HepG2 (cell line): Measurements from ENCODE around the gene PTGIR. TPM values are rescaled to one million over a fixed set of nuclear protein-coding genes. Genes with fewer than 3 reads are reported as not detected.

Experiments used
- ATAC-seq: fragments of 200-7000 bp; cut with Tn5 transposase; 3 replicates; pipeline ENCODE4 v1.9.1; 2020; ENCODE audit warnings: mild to moderate bottlenecking, moderate library complexity
- BruUV-seq: library from RNA; stranded (reverse); fragments of 400-500 nt; replicated peaks from 2 replicates; lab custom pipeline; 2021; lab: Mats Ljungman, UMichigan
- CTCF ChIA-PET: fragments of 300-600 bp; formaldehyde crosslinking; extraction: SDS; loops from one replicate; lab custom pipeline; 2021; ENCODE audit warnings: low total read pairs, inconsistent platforms, low intra/inter-chr PET ratio; lab: Yijun Ruan, JAX
- POLR2A ChIA-PET: fragments of 350-600 bp; sonication (Branson Sonifier 250); formaldehyde crosslinking; loops from one replicate; lab custom pipeline; 2020; ENCODE audit warnings: antibody characterized with exemption, inconsistent platforms; lab: Yijun Ruan, JAX
- DNase-seq: peaks from one replicate; pipeline ENCODE4 v3.0.0-alpha.2; 2015; ENCODE audit warnings: low spot score
- FAIRE-seq: peaks from 3 replicates; lab custom pipeline; 2011; peaks lifted over from hg19 to GRCh38; lab: Jason Lieb, UNC
- H2AFZ ChIP-seq: one replicate; pipeline ENCODE4 v1.6.1; 2011; ENCODE audit warnings: low read length, inconsistent platforms
- H3K27ac ChIP-seq: fragments of 300-600 bp; 3 replicates; pipeline ENCODE4 v1.8.0; 2011; ENCODE audit warnings: mixed run types, mild to moderate bottlenecking, mixed read lengths, low read length, inconsistent platforms; ENCODE audit not compliant: insufficient read depth; ENCODE audit errors: extremely low read length
- H3K27me3 ChIP-seq, 2 experiments: fragments of 200-600 bp in 1 of 2; 2 replicates in 1 of 2; 3 replicates in 1 of 2; pipeline versions ENCODE4 v1.6.0 to v1.8.0; 2011; ENCODE audit warnings: low read length in 2 of 2, mild to moderate bottlenecking in 2 of 2, moderate library complexity in 2 of 2, inconsistent platforms in 1 of 2; ENCODE audit not compliant: insufficient read depth in 2 of 2, control insufficient read depth in 1 of 2
- H3K36me3 ChIP-seq, 2 experiments: fragments of 200-600 bp in 1 of 2; replicated peaks in 1 of 2; 2 replicates in 1 of 2; 3 replicates in 1 of 2; pipeline versions ENCODE4 v1.5.1 to v1.8.0; 2011; ENCODE audit warnings: low read length in 2 of 2, inconsistent platforms in 1 of 2; ENCODE audit not compliant: insufficient read depth in 2 of 2, control insufficient read depth in 1 of 2
- H3K4me1 ChIP-seq: 2 replicates; pipeline ENCODE4 v1.5.1; 2012; ENCODE audit warnings: low read length, inconsistent platforms; ENCODE audit not compliant: insufficient read depth
- H3K4me2 ChIP-seq: 2 replicates; pipeline ENCODE4 v1.6.0; 2011; ENCODE audit warnings: low read depth, low read length, inconsistent platforms
- H3K4me3 ChIP-seq, 3 experiments: fragments of 200-600 bp in 1 of 3; sonication (generic), shearing (Covaris generic) in 1 of 3; replicated peaks in 1 of 3; 2 replicates each; pipeline ENCODE4 v1.5.1; 2011 to 2016; ENCODE audit warnings: low read length in 3 of 3, inconsistent platforms in 2 of 3, low read depth in 2 of 3, mild to moderate bottlenecking in 2 of 3, control low read depth in 1 of 3, mixed read lengths in 1 of 3; ENCODE audit not compliant: insufficient read depth in 1 of 3
- H3K79me2 ChIP-seq: one replicate; pipeline ENCODE4 v1.6.1; 2011; ENCODE audit warnings: low read length, inconsistent platforms; ENCODE audit not compliant: insufficient read depth
- H3K9ac ChIP-seq: 2 replicates; pipeline ENCODE4 v1.6.0; 2011; ENCODE audit warnings: mild to moderate bottlenecking, low read depth, low read length, inconsistent platforms; ENCODE audit not compliant: insufficient read depth
- H3K9me3 ChIP-seq: 2 replicates; pipeline ENCODE4 v1.5.1; 2012; ENCODE audit warnings: mild to moderate bottlenecking, low read length
- H4K20me1 ChIP-seq: 2 replicates; pipeline ENCODE4 v1.6.0; 2011; ENCODE audit warnings: inconsistent platforms, mild to moderate bottlenecking, low read length, moderate library complexity; ENCODE audit not compliant: insufficient read depth
- DR1 ChIP-seq: sonication (generic); formaldehyde crosslinking; IDR thresholded peaks from 2 replicates; pipeline ENCODE4 v1.8.0; 2021; ENCODE audit warnings: mild to moderate bottlenecking, missing genetic modification reagents, inconsistent platforms
- ELK4 ChIP-seq: sonication (generic); formaldehyde crosslinking; IDR thresholded peaks from 2 replicates; pipeline ENCODE4 v1.9.0; 2021; ENCODE audit warnings: missing genetic modification reagents, borderline replicate concordance
- NR2F1 ChIP-seq, 2 experiments: fragments of 450-650 bp in 1 of 2; formaldehyde crosslinking in 1 of 2; IDR thresholded peaks; 2 replicates each; pipeline versions ENCODE4 v1.5.0 to v1.6.1; 2016 to 2020; ENCODE audit warnings: mild to moderate bottlenecking in 1 of 2, missing compliant biosample characterization in 1 of 2, missing genetic modification reagents in 1 of 2, moderate library complexity in 1 of 2
- PRDM4 ChIP-seq: sonication (generic); formaldehyde crosslinking; IDR thresholded peaks from 2 replicates; pipeline ENCODE4 v1.9.0; 2021; ENCODE audit warnings: missing genetic modification reagents, borderline replicate concordance
- ZNF768 ChIP-seq: sonication (generic); formaldehyde crosslinking; IDR thresholded peaks from 2 replicates; pipeline ENCODE4 v1.4.0; 2020; ENCODE audit warnings: missing genetic modification reagents
- WGBS: methylation state at CpG from one replicate; pipeline ENCODE4 v1.1.6; 2017; ENCODE audit warnings: low lambda C conversion rate; 5-methylcytosine and 5-hydroxymethylcytosine counted together
- in situ Hi-C: cut with HindIII; loops from 2 replicates; pipeline ENCODE4 v1.10.0; 2017; ENCODE audit warnings: low pct_unique_long_range_greater_than_20kb; ENCODE audit not compliant: extremely low pct_ligation_motif_present
- intact Hi-C: fragments of 100-400 bp; cut with micrococcal nuclease; formaldehyde crosslinking; loops from one replicate; pipeline ENCODE4 v1.10.0; 2022; ENCODE audit not compliant: unreplicated experiment
- polyA plus RNA-seq, 8 experiments: library from polyadenylated mRNA; depleted of rRNA in 3 of 8; stranded (reverse) in 7 of 8; unstranded in 1 of 8; fragments of >200 nt; fragmentation: Illumina TruSeq in 4 of 8; extraction: Trizol in 4 of 8; gene quantifications; 2 replicates each; pipeline versions ENCODE4 v1.2.1 to v1.2.3, GENCODE V29; 2011 to 2016; ENCODE audit warnings: low read depth in 4 of 8, missing spikeins in 1 of 8, mixed read lengths in 1 of 8; ENCODE audit not compliant: insufficient read depth in 1 of 8
- total RNA-seq, 5 experiments: library from RNA; depleted of rRNA; stranded (reverse); fragments of >200 nt; fragmentation: Illumina TruSeq; extraction: Trizol; gene quantifications; 2 replicates each; pipeline ENCODE4 v1.2.3, GENCODE V29; 2016; ENCODE audit warnings: low read depth in 1 of 5

PTGIR gene
- total and polyA plus RNA-seq, 2 of the 13 experiments (the other 11 are each of a cell fraction or from before 2014, with no cell fraction given), result not detected

- ATAC-seq, result no peak
- Histone ChIP-seq H3K27ac (no peak overlapping the region), H3K36me3 (no peaks in the 10 kb centered on the region), H3K4me3 (no peak overlapping the region), H2AFZ (no peak overlapping the region), H3K27me3 (no peaks in the 10 kb centered on the region), H4K20me1 (no peaks in the 10 kb centered on the region), H3K79me2 (no peaks in the 10 kb centered on the region), H3K4me2 (no peak overlapping the region), H3K4me1 (0 out of 2 replicates have a peak, but pooled peaks cover under 1% of the 10 kb centered on the region), H3K9ac (no peak overlapping the region), H3K9me3 (no peaks in the 10 kb centered on the region)
- TF ChIP-seq NR2F1 (CRISPR knock-in tag; IDR thresholded peaks at IDR 0.05), result no peak
- no peak for TF ChIP-seq ZNF768 (CRISPR knock-in tag)
- TF ChIP-seq ELK4 (CRISPR knock-in tag), result no peak
- no peak for TF ChIP-seq DR1 (CRISPR knock-in tag)
- TF ChIP-seq PRDM4, result no peak
- ChIA-PET CTCF (no interaction called here), POLR2A (no interaction called here)
- no TSS peak for BruUV-seq
- DNase-seq, result no peak
- FAIRE-seq, result no peak
- in situ Hi-C loops (no loop called here), intact Hi-C loops (no loop called here)
- WGBS, result 17% methylated on average over 3 of the region's 3 CpGs
These were observed 37.0 kb downstream of the PTGIR start for GRCh38 chr19:46587861-46588260.
